Osteoblast (primary cell): ENCODE measurements around the gene CNIH2. TPM values are rescaled to one million over a fixed set of nuclear protein-coding genes. Genes with fewer than 3 reads are reported as not detected.

Source experiments
- DNase-seq: peaks from one replicate; pipeline ENCODE4 v3.0.0; 2011; ENCODE audit warnings: low spot score, mixed read lengths; ENCODE audit not compliant: insufficient read length; ENCODE audit errors: missing footprints
- H2AFZ ChIP-seq: 2 replicates; pipeline ENCODE4 v1.6.0; 2011; ENCODE audit warnings: mild to moderate bottlenecking, low read length
- H3K27ac ChIP-seq: 2 replicates; pipeline ENCODE4 v1.5.1; 2011; ENCODE audit warnings: mild to moderate bottlenecking, low read depth, low read length, moderate library complexity
- H3K27me3 ChIP-seq: 2 replicates; pipeline ENCODE4 v1.6.0; 2012; ENCODE audit warnings: mild to moderate bottlenecking, control low read depth, inconsistent platforms, low read length, moderate library complexity; ENCODE audit not compliant: insufficient read depth
- H3K36me3 ChIP-seq: 2 replicates; pipeline ENCODE4 v1.5.1; 2011; ENCODE audit warnings: mild to moderate bottlenecking, low read length, control low read depth, moderate library complexity; ENCODE audit not compliant: insufficient read depth
- H3K4me1 ChIP-seq: 2 replicates; pipeline ENCODE4 v1.5.1; 2011; ENCODE audit warnings: mild to moderate bottlenecking, low read length, control low read depth, moderate library complexity; ENCODE audit not compliant: insufficient read depth
- H3K4me2 ChIP-seq: 2 replicates; pipeline ENCODE4 v1.6.0; 2011; ENCODE audit warnings: mild to moderate bottlenecking, low read length; ENCODE audit not compliant: insufficient read depth
- H3K4me3 ChIP-seq: fragments of 200-600 bp; sonication (generic); 3 replicates; pipeline ENCODE4 v1.5.1; 2012; ENCODE audit warnings: mild to moderate bottlenecking, low read length, inconsistent platforms; ENCODE audit not compliant: insufficient read depth
- H3K79me2 ChIP-seq: 2 replicates; pipeline ENCODE4 v1.6.0; 2012; ENCODE audit warnings: mild to moderate bottlenecking, low read length, control low read depth, inconsistent platforms; ENCODE audit not compliant: insufficient read depth
- H3K9me3 ChIP-seq: 2 replicates; pipeline ENCODE4 v1.5.1; 2011; ENCODE audit warnings: low read depth, low read length, control low read depth
- H4K20me1 ChIP-seq: 2 replicates; pipeline ENCODE4 v1.6.0; 2012; ENCODE audit warnings: mild to moderate bottlenecking, low read length, control low read depth; ENCODE audit not compliant: insufficient read depth
- total RNA-seq: library from RNA; depleted of rRNA; stranded (reverse); fragments of >200 nt; gene quantifications from 2 replicates; pipeline ENCODE4 v1.2.3, GENCODE V29; 2012
- TF ChIP-seq, protein P1 (sequence below): IDR thresholded peaks from 2 replicates; pipeline ENCODE4 v1.5.1; 2011; ENCODE audit warnings: mild to moderate bottlenecking, low read depth, low read length, moderate library complexity; ENCODE audit errors: extremely low read depth

Gene CNIH2
- total RNA-seq, 1 donor, result not detected

DNA sequence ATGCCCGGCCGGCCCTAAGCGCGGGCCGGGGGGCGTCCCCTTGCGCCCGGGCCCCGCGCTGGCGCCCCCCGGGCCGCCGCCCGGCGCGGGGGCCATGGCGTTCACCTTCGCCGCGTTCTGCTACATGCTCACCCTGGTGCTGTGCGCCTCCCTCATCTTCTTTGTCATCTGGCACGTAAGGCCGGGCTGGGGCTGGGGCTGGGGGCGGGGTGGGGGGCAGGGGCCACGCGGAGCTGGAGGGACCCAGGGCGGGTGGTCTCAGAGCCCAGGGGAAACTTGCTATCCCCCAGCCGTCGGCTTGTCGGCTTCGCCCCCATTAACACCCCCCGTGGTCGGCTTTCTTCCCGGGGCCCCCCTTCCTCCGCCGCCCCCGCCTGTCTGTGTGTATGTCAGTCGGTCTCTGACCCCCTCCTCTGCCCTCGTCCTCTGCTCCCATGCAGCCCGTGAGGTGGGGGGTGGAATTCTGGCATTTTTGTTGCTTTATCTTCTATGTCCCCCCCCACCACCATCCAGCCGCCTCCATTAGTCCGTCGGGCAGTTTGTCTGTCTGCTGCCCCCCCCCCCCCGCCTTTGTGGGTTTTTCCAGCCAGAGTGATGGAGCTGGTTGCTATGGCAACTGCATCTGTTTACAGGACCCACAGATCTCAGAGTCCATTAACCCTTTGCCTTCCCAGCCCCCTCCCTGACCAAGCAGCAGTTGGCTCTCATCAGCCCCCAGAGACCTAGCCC is 552 bp downstream of the CNIH2 start:
- TF ChIP-seq, protein P1, sequence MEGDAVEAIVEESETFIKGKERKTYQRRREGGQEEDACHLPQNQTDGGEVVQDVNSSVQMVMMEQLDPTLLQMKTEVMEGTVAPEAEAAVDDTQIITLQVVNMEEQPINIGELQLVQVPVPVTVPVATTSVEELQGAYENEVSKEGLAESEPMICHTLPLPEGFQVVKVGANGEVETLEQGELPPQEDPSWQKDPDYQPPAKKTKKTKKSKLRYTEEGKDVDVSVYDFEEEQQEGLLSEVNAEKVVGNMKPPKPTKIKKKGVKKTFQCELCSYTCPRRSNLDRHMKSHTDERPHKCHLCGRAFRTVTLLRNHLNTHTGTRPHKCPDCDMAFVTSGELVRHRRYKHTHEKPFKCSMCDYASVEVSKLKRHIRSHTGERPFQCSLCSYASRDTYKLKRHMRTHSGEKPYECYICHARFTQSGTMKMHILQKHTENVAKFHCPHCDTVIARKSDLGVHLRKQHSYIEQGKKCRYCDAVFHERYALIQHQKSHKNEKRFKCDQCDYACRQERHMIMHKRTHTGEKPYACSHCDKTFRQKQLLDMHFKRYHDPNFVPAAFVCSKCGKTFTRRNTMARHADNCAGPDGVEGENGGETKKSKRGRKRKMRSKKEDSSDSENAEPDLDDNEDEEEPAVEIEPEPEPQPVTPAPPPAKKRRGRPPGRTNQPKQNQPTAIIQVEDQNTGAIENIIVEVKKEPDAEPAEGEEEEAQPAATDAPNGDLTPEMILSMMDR, result no peak
- DNase-seq, result peak; percentile 91
- Histone ChIP-seq H3K79me2 (no peaks in the 10 kb centered on the region), H3K27me3 (peaks cover 6% of the 10 kb centered on the region), H3K27ac (no peak overlapping the region), H3K4me3 (no peak overlapping the region), H3K36me3 (peaks cover 27% of the 10 kb centered on the region), H3K4me1 (peaks cover 4% of the 10 kb centered on the region), H4K20me1 (peaks cover 21% of the 10 kb centered on the region), H3K4me2 (no peak overlapping the region), H3K9me3 (no peaks in the 10 kb centered on the region), H2AFZ (no peak overlapping the region)

DNA sequence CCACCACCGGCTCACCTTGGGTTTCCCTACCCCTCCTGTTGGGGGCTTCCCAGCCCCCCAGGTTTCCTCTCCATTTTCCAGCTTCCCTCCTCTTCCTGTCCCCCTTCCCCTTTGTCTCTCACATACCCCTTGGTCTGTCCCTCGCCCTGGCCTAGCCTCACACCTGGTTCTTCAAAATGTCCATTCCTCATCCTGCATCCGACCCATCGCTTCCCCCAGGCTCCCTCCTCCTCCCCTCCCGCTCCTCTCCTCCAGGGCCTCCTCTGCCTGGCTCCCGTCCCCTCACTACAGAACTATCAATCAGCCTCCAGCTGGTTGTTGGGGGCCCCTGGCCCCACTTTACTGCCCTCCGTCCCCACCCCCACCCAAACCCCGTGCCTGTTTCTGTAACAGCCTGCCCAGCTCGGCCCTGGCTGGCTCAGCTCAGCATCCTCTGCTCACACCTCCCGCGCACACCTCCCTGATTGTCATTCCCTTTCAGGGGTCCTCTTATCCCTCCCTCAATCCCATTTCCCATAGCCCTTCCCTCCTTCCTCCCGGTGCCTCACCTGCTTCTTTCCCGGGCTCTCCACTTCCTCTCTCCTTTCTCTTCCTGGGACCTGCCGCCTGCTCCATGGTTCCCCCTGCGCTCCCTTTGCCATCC is 1.2 kb downstream of the CNIH2 start:
- Histone ChIP-seq H2AFZ (no peak overlapping the region), H3K36me3 (peaks cover 22% of the 10 kb centered on the region), H3K4me3 (no peak overlapping the region), H3K79me2 (peaks cover under 1% of the 10 kb centered on the region), H3K9me3 (no peaks in the 10 kb centered on the region), H3K27ac (no peak overlapping the region), H3K4me2 (no peak overlapping the region), H3K27me3 (peaks cover 6% of the 10 kb centered on the region), H3K4me1 (peaks cover 4% of the 10 kb centered on the region), H4K20me1 (peaks cover 20% of the 10 kb centered on the region)
- TF ChIP-seq, protein P1, result no peak
- peak; percentile 90 for DNase-seq

DNA sequence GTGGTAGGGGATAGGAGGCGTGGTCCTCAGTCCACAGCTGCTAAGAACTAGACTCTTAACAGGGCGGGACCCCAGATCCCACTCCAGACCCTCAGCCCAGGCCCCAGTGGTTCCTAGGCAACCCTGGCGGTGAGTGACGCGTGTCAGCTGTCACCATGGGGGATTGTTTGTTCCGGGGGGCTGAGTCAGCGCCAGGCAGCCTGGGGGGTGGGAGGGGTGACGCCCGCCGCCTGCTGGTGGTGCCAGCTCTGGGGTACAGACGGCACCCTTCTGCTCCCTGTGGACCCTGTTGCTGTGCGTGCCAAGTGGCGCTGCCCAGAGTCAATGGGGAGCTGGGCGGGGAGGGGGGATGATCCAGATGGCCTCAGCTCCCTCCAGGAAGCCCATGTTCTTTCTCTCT is 2.5 kb downstream of the CNIH2 start:
- Histone ChIP-seq H2AFZ (no peak overlapping the region), H3K27me3 (peaks cover 6% of the 10 kb centered on the region), H3K4me3 (no peak overlapping the region), H3K27ac (no peak overlapping the region), H4K20me1 (peaks cover 30% of the 10 kb centered on the region), H3K9me3 (no peaks in the 10 kb centered on the region), H3K79me2 (peaks cover 13% of the 10 kb centered on the region), H3K4me2 (no peak overlapping the region), H3K36me3 (peaks cover 22% of the 10 kb centered on the region), H3K4me1 (peaks cover 4% of the 10 kb centered on the region)
- TF ChIP-seq, protein P1, result no peak
- DNase-seq, result no peak

DNA sequence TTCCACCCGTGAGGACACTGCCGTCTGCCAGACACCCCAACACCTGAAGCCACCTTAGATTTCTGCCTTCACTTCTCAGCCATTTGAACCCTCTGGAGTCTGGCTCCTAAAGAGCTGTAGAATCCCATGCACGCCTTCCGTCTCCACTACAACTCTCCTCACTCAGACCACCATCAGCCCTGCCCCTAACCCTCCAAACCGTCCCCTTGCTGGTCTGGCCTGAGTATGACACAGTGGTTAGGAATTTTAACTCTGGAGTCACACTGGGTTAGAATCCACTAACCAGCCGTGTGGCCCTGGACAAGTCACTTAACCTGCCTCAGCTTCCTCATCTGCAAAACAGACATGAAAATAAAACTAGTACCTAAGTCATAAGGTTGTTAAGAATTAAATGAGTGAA is 3.0 kb downstream of the CNIH2 start:
- DNase-seq, result no peak
- Histone ChIP-seq H3K36me3 (peaks cover 22% of the 10 kb centered on the region), H2AFZ (no peak overlapping the region), H3K27ac (no peak overlapping the region), H3K4me3 (no peak overlapping the region), H3K9me3 (no peaks in the 10 kb centered on the region), H3K4me1 (peaks cover 4% of the 10 kb centered on the region), H4K20me1 (peaks cover 36% of the 10 kb centered on the region), H3K79me2 (peaks cover 18% of the 10 kb centered on the region), H3K4me2 (no peak overlapping the region), H3K27me3 (peaks cover 6% of the 10 kb centered on the region)
- TF ChIP-seq, protein P1, result no peak
